ENCODE data around the gene DDX31.
A peak's percentile ranks its signal among the peaks of the same experiment; 100 is the strongest.
"Not testable (repeated sequence)": the region's sequence is repeated elsewhere in the genome, so short reads cannot be mapped to it uniquely, and the experiment has no call there.

DDX31 gene

GRCh38 chr9:132575811-132576210 lies 94.0 kb downstream of the DDX31 start:
- DNase-seq: no peak

DNA sequence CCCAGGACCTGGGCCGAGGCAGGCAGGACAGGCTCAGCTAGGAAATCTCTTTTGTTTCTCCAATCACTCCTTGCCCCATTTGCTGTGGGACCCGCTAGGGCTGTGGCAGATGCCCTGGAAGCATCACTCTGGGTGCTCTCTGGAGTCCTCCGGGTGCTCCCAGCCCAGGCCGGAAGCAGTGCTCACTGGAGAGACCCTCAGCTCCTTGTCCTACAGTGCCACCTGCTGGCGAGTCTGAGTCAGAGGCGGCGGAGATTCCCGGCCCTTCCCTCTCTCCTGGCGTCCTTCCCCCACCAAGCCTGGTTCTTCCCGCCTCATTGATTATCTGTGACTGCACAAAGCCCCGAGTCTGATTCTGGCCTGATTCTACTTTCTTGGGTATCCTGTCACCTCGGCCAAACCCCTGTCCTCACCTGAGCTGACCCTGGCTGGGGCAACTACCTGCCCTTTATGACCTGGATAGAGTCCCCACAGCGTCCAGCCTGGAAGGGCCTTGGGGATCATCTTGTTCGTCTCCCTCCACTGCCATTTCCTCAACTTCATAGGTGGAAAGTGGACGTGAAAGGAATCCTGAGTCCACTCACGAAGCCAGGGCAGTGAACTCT lies 94.7 kb downstream of the DDX31 start:
- DNase-seq: peak; percentile 55

DNA sequence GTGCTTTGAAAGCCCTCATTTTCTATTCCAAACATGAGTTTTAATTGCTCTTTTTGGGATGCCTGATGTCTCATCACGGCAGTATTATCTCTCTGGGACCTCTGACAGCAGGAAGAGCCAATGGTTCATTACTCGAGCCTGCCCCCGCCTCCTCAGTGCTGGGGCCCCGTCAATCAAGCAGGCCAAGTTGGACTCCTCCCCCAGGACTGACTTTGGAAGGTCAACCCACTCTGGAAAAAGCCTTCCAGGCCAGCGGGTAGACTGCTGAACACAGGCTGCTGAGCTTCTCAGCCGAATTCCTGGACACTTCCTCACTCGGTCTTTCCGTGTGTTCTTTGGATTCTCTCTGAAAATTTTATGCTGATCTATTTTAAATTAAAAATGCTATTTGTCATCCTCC lies 96.9 kb downstream of the DDX31 start:
- no peak for DNase-seq

GRCh38 chr9:132571806-132572600 lies 97.8 kb downstream of the DDX31 start:
- DNase-seq: no peak

- DNase-seq: not testable (repeated sequence)
These were observed 101.0 kb downstream of the DDX31 start for GRCh38 chr9:132568787-132569186.

GRCh38 chr9:132564526-132564925 lies 105.3 kb downstream of the DDX31 start:
- no peak for DNase-seq

GRCh38 chr9:132562306-132562573 lies 107.5 kb downstream of the DDX31 start:
- no peak for DNase-seq

DNA sequence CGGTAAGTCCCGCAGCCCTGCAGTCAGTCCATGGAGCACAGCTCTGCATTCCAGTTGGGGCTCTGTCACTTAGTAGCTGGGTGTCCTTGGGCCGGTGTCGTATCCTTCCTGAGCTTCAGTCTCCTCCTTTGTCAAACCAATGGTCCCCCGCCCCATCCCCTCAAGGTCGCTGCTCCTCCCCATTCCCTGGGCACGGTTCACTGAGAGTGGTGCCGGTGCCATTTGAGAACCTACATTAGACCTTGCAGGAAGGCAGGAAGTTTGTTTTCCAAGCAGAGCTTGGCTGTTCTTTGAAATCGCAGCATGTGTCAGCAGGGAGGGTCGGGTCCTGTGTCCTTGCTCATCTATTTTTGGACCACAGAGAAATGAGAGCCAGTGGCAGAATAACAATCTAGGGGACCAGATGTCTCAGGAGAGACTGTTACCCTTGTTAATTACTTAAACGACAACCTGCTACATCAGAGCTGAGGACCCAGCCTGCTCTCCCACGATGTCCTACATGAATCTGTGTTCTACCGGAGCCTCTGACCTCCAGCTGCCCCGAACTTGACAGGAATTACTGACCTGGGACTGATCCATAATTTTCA lies 109.1 kb downstream of the DDX31 start:
- no peak for DNase-seq

GRCh38 chr9:132559711-132560110 lies 110.1 kb downstream of the DDX31 start:
- DNase-seq: no peak

DNA sequence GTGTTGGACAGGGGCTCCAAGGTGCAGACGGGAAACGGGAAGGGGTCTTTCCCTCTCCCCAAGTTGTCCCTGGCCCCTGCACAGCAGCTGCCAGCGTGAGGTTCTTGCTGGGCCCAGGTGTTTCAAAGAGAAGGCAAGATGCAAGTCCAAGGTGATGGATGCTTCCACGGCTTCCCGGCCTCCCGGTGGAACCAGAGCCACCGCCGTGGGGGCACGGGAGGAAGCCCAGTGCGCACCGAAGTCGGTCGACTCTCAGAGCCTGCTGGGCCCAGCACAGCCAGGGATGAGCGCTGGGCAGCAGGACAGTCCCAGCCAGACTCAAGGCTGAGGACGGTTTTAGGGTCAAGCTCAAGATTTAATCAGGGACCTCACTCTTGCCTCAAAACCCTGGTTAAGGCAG lies 112.6 kb downstream of the DDX31 start:
- DNase-seq: no peak

- no peak for DNase-seq
These were observed 113.1 kb downstream of the DDX31 start for GRCh38 chr9:132556714-132557113.

GRCh38 chr9:132556235-132556634 lies 113.5 kb downstream of the DDX31 start:
- no peak for DNase-seq

GRCh38 chr9:132555528-132555927 lies 114.3 kb downstream of the DDX31 start:
- DNase-seq: no peak

DNA sequence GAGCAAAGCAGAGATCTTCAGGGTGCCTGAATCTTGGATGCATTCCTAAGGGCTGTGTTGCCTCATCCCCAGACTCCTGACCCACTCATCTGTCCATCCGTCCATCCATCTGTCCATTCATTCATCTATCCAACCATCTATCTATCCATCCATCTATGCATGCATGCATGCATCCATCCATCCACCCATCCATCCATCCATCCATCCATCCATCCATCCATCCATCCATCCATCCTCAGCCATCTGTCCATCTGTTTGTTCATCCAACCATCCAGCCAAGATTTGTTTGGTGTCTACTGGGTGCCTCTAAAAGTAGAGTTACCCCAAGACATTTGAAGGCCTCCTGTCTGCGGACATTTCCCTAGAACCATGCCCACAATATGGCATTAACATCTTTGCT lies 115.0 kb downstream of the DDX31 start:
- DNase-seq: no peak

- no peak for DNase-seq
These were observed 117.7 kb downstream of the DDX31 start for GRCh38 chr9:132552041-132552440.

GRCh38 chr9:132551556-132551955 lies 118.2 kb downstream of the DDX31 start:
- DNase-seq: no peak

DNA sequence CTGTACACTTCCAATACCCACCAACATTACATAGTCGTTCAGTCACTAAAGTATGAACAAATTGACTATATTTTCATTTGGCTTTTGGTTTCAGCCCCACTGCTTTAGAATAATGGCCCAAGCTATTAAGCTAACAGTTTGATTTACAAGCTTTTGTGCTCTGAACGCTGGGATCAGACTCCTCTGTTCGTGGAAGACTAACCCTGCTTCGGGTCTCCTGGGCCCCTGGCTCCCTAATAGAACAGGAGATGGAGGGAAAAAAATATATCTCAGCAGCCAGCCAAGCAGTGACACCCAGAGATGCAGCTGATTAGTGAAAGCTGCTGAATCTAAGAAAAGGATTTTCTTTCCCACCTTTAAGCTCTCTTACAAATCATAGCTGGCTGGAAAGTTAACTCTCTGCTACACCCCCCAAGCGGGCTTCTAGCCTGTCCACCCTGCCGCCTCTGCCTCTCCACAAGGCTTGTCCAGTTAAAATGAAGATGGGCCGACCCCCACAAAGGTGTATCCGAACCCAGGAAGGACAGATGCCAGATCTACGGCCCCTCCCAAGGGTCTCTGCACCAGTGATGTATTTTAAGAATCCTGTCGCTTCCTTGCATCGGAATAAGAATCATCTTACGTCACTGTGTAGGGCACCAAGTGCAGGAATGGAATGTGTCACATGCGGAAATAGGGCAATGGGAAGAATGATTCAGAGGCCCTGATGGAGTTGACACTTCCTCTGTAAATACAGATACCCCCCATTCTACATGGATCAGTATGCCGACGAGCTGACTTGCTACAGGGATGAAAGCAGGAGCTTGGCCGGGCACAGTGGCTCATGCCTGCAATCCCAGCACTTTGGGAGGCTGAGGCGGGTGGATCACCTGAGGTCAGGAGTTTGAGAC lies 120.8 kb downstream of the DDX31 start:
- no peak for DNase-seq

DNA sequence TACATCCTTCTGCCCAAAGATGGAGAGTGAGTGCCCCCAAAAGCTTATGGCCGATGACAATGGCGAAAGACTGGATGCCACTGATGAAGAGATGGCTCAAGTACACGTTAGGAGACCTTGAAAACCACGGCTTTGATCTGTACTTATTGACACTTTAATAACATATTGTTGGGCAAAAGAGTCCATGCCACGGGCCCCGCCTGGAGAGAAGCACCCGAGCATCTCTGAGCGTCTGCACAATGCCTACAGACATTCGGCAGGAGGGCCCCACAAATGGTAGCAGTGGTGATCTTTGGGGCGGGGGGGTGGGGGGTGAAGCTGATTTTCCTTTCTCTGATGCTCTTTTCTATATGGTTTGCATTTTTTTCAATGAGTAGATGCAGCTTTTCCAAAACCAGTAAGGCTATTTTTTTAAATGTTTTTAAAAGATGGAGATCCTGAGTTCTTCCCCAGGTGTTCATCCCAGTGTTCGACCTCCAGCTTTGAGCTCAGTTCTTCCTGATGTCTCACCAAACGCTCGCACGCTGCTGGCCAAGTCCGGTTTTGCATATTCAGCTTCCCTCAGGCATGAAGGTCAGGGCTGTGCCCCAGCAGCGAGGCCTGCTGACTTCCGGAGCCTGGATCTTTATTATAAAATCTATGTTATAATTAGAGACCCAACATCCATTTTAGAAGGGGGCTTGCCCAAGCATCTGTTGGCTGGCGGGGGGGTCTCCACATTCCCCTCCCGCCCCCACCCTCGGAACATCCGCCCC lies 121.6 kb downstream of the DDX31 start:
- no peak for DNase-seq

DNA sequence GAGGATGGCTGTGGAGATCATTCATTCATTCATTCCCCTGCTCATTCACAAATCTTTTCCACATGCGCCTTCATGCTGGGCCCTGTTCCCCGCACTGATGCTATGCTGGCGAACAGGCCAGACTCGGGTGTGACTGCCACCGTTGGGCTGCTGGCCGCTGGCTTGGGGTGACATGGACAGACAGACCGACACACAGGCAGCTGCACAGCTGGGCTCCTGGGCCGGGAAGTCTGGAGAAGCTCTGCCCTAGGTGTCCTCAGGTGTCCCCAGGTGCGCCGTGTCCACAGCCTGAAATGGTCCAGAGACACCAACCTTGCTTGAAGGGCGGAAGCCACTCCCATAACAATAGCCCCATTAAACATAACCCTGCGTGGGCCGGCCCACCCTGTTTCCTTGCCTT lies 122.3 kb downstream of the DDX31 start:
- no peak for DNase-seq

GRCh38 chr9:132547052-132547431 lies 122.7 kb downstream of the DDX31 start:
- DNase-seq: no peak

GRCh38 chr9:132546148-132547051 lies 123.4 kb downstream of the DDX31 start:
- DNase-seq: no peak

GRCh38 chr9:132545578-132545977 lies 124.2 kb downstream of the DDX31 start:
- DNase-seq: no peak

Measured in CD4-positive, alpha-beta T cell treated with Interleukin-10 for 1 hour (primary cell).